ENCODE results near the gene FEM1B.

Gene FEM1B

GRCh38 chr15:68262514-68263356 is 14.8 kb upstream of the FEM1B start:
- Histone ChIP-seq H3K4me1 (ENCODE audit: insufficient read depth, low read length) (peaks cover 35% of the 10 kb centered on the region; the same call in 1 of the 2 replicates), H3K36me3 (ENCODE audit: insufficient read depth, low read depth, low read length) (no peaks in the 10 kb centered on the region), H3K9ac (ENCODE audit: low read depth, low read length) (peak overlapping the region; percentile 63; the same call in 1 of the 2 replicates), H3K27ac (ENCODE audit: low read length) (peak overlapping the region; percentile 7), H3K9me3 (ENCODE audit: insufficient read depth, low read depth, low read length) (no peaks in the 10 kb centered on the region), H3K4me3 (ENCODE audit: low read length) (0 out of 2 replicates have a peak overlapping the region, but pooled peaks have one; percentile 36), H3K27me3 (ENCODE audit: insufficient read depth, low read length) (no peaks in the 10 kb centered on the region)

DNA sequence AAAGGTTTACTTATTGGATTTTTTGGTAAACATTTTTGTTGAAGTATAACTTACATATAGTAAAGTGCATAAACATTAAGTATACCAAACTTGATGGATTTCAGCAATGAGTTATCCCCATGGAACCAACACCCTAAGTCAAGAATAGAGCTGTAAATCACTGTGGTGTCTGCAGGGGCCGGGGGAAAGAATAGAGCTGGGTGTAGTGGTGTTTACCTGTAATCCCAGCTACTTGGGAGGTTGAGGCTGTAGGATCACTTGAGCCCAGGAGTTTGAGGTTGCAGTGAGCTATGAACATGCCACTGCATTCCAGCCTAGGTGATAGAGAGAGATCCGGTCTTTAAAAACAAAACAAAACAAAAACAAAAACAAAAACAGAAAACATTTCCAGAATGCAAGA is 13.3 kb upstream of the FEM1B start:
- Histone ChIP-seq H3K4me3 (ENCODE audit: low read length) (peak overlapping the region; percentile 43), H3K9me3 (ENCODE audit: insufficient read depth, low read depth, low read length) (no peaks in the 10 kb centered on the region), H3K9ac (ENCODE audit: low read depth, low read length) (peak overlapping the region; percentile 27; the same call in 1 of the 2 replicates), H3K4me1 (ENCODE audit: insufficient read depth, low read length) (peaks cover 33% of the 10 kb centered on the region; the same call in 1 of the 2 replicates), H3K36me3 (ENCODE audit: insufficient read depth, low read depth, low read length) (no peaks in the 10 kb centered on the region), H3K27me3 (ENCODE audit: insufficient read depth, low read length) (no peaks in the 10 kb centered on the region), H3K27ac (ENCODE audit: low read length) (peak overlapping the region; percentile 13)

DNA sequence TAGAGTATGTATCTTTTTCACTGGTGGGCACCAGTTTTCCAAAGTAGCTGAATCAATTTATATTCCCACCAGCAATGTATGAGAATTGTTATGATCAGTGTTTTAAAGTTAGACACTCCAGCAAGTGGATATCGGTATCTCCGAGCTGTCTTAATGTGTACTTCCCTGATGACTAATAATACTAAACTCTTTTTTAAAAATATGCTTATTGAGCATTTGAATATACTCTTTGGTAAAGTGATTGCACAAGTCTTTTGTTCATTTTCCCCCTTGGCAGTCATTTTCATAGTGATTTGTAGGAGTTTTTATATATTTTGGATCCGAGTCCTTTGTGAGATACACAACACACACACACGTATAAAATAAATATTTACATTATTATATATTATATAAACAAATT is 12.5 kb upstream of the FEM1B start:
- Histone ChIP-seq H3K4me1 (ENCODE audit: insufficient read depth, low read length) (peaks cover 33% of the 10 kb centered on the region; the same call in 1 of the 2 replicates), H3K27ac (ENCODE audit: low read length) (no peak overlapping the region), H3K9ac (ENCODE audit: low read depth, low read length) (peak overlapping the region; percentile 27; the same call in 1 of the 2 replicates), H3K4me3 (ENCODE audit: low read length) (peak overlapping the region; percentile 43; the same call in 1 of the 2 replicates), H3K9me3 (ENCODE audit: insufficient read depth, low read depth, low read length) (no peaks in the 10 kb centered on the region), H3K27me3 (ENCODE audit: insufficient read depth, low read length) (no peaks in the 10 kb centered on the region), H3K36me3 (ENCODE audit: insufficient read depth, low read depth, low read length) (no peaks in the 10 kb centered on the region)

- Histone ChIP-seq H3K4me3 (ENCODE audit: low read length) (peak overlapping the region; percentile 1; the same call in 1 of the 2 replicates), H3K4me1 (ENCODE audit: insufficient read depth, low read length) (peaks cover 33% of the 10 kb centered on the region; the same call in 1 of the 2 replicates), H3K36me3 (ENCODE audit: insufficient read depth, low read depth, low read length) (no peaks in the 10 kb centered on the region), H3K27me3 (ENCODE audit: insufficient read depth, low read length) (no peaks in the 10 kb centered on the region), H3K27ac (ENCODE audit: low read length) (no peak overlapping the region), H3K9me3 (ENCODE audit: insufficient read depth, low read depth, low read length) (no peaks in the 10 kb centered on the region), H3K9ac (ENCODE audit: low read depth, low read length) (peak overlapping the region; percentile 3; the same call in 1 of the 2 replicates)
These were observed 11.9 kb upstream of the FEM1B start for GRCh38 chr15:68265674-68266073.

- Histone ChIP-seq H3K4me1 (ENCODE audit: insufficient read depth, low read length) (peaks cover 41% of the 10 kb centered on the region; the same call in 1 of the 2 replicates), H3K36me3 (ENCODE audit: insufficient read depth, low read depth, low read length) (no peaks in the 10 kb centered on the region), H3K4me3 (ENCODE audit: low read length) (no peak overlapping the region), H3K9me3 (ENCODE audit: insufficient read depth, low read depth, low read length) (no peaks in the 10 kb centered on the region), H3K9ac (ENCODE audit: low read depth, low read length) (no peak overlapping the region), H3K27me3 (ENCODE audit: insufficient read depth, low read length) (no peaks in the 10 kb centered on the region), H3K27ac (ENCODE audit: low read length) (no peak overlapping the region)
These were observed 9.1 kb upstream of the FEM1B start for GRCh38 chr15:68268405-68268804.

DNA sequence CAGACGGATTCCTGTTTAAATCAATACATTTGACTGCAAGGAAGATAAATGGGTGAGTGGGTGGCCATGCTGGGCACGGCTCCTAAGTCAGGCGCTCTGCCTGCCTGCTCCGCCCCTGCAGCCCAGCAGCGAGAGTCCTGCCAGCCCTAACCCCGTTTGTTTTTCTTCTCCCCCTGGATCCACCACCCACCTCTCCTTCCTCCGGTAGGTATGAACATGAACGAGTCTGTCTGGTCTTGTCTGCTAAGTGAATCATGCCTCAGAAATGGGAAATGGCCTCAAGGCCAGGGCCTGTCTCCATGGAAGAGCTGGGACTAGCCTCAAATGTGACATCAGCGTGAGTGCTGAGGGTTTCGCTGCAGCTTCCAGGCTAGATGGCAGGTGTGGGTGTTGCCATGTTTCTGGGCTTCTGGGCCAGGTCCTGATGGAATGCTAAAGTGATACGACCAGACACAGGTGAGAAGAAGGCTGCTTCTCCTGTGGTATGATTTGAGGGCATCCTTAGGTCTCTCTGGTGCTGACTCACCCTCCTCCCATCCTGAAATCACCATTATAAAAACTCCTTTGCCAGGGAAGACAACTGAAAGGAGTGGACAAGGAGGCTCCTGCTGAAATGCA is 5.6 kb upstream of the FEM1B start:
- H3K36me3 ChIP-seq (ENCODE audit: insufficient read depth, low read depth, low read length) = no peaks in the 10 kb centered on the region
- H3K9me3 ChIP-seq (ENCODE audit: insufficient read depth, low read depth, low read length) = no peaks in the 10 kb centered on the region
- H3K4me3 ChIP-seq (ENCODE audit: low read length) = peak overlapping the region; percentile 31; the same call in 1 of the 2 replicates
- H3K27ac ChIP-seq (ENCODE audit: low read length) = no peak overlapping the region
- H3K27me3 ChIP-seq (ENCODE audit: insufficient read depth, low read length) = no peaks in the 10 kb centered on the region
- H3K4me1 ChIP-seq (ENCODE audit: insufficient read depth, low read length) = peaks cover 21% of the 10 kb centered on the region; the same call in 1 of the 2 replicates
- H3K9ac ChIP-seq (ENCODE audit: low read depth, low read length) = peak overlapping the region; percentile 57; the same call in 1 of the 2 replicates

- Histone ChIP-seq H3K9ac (ENCODE audit: low read depth, low read length) (no peak overlapping the region), H3K4me1 (ENCODE audit: insufficient read depth, low read length) (peaks cover 21% of the 10 kb centered on the region; the same call in 1 of the 2 replicates)
These were observed 4.7 kb upstream of the FEM1B start for GRCh38 chr15:68272721-68273271.

DNA sequence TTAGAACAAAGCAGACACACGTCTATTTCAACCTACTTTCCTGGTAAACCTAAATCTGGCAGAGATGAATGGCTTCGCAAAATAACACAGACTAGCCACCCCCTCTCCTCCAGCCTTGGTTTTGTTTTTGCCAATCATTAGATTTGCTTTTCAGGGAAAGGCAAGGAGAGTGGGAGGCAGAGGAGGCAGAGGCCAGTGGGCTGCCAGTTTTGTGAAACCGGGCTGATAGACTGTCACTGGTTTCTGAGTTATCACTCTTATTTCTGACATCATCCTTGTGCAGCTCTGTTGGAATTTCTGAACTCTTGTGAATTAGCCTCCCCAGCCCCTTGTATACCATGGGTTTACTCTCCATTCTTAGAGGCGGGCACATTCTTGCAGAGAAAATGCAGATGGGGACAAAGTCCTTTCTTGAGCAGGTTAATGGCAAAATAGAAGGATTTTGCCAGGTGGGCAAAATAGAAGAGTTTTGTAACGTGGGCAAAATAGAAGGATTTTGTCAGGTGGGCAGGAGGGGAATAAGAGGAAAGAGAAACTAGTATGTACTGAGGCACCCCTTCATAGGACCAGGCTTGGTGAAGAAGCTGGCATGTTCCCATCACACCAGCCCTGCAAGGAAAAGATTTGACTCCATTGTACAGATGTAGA is 3.2 kb upstream of the FEM1B start:
- Histone ChIP-seq H3K27me3 (ENCODE audit: insufficient read depth, low read length) (no peaks in the 10 kb centered on the region), H3K4me3 (ENCODE audit: low read length) (no peak overlapping the region), H3K9me3 (ENCODE audit: insufficient read depth, low read depth, low read length) (no peaks in the 10 kb centered on the region), H3K27ac (ENCODE audit: low read length) (no peak overlapping the region), H3K4me1 (ENCODE audit: insufficient read depth, low read length) (peaks cover 24% of the 10 kb centered on the region), H3K36me3 (ENCODE audit: insufficient read depth, low read depth, low read length) (no peaks in the 10 kb centered on the region), H3K9ac (ENCODE audit: low read depth, low read length) (no peak overlapping the region)

More at GRCh38 chr15:68272721-68273271, 4.7 kb upstream of the FEM1B start:
- Histone ChIP-seq H3K27ac (ENCODE audit: low read length) (no peak overlapping the region), H3K36me3 (ENCODE audit: insufficient read depth, low read depth, low read length) (no peaks in the 10 kb centered on the region), H3K4me3 (ENCODE audit: low read length) (no peak overlapping the region), H3K9me3 (ENCODE audit: insufficient read depth, low read depth, low read length) (no peaks in the 10 kb centered on the region), H3K27me3 (ENCODE audit: insufficient read depth, low read length) (no peaks in the 10 kb centered on the region)

DNA sequence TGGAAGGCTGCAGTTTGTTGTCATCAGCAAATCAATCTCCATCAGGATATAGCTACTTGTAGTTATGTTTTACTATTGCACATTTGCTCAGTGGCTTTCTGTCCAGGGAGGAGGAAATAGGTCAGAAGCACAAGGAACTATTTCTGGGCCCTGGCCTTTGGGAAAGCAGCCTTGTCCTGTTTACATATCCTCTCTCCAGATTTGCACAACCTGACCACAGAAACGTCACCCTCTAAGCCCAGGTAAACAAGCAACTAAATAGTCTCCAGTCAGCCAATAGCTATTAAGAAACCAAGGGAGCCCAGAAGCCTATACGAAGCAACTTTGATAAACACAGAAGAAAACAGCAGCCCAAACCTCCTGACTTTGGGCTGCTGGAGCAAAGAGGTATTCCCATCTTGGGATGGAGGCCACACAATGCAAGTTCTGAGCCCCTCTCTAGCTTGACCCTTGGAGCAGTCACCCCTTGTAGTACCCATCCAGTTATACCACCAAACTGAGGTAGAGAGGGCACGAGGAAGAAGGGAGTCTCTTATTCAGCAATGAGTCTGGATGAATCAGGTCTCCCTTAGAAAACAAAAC is 2.3 kb upstream of the FEM1B start:
- H3K27ac ChIP-seq (ENCODE audit: low read length) = no peak overlapping the region
- H3K4me3 ChIP-seq (ENCODE audit: low read length) = no peak overlapping the region

GRCh38 chr15:68276668-68277067 is 877 bp upstream of the FEM1B start:
- no peaks in the 10 kb centered on the region for H3K27me3 ChIP-seq (ENCODE audit: insufficient read depth, low read length)
- H3K36me3 ChIP-seq (ENCODE audit: insufficient read depth, low read depth, low read length) = peaks cover 2% of the 10 kb centered on the region; the same call in 1 of the 2 replicates
- H3K9me3 ChIP-seq (ENCODE audit: insufficient read depth, low read depth, low read length) = no peaks in the 10 kb centered on the region
- H3K27ac ChIP-seq (ENCODE audit: low read length) = peak overlapping the region; percentile 97
- peak overlapping the region; percentile 98 for H3K4me3 ChIP-seq (ENCODE audit: low read length)
- peaks cover 35% of the 10 kb centered on the region for H3K4me1 ChIP-seq (ENCODE audit: insufficient read depth, low read length)
- peak overlapping the region; percentile 97 for H3K9ac ChIP-seq (ENCODE audit: low read depth, low read length)

More for the DNA sequence above, 2.3 kb upstream of the FEM1B start:
- H3K9ac ChIP-seq (ENCODE audit: low read depth, low read length) = no peak overlapping the region
- H3K36me3 ChIP-seq (ENCODE audit: insufficient read depth, low read depth, low read length) = peaks cover 2% of the 10 kb centered on the region; the same call in 1 of the 2 replicates
- H3K9me3 ChIP-seq (ENCODE audit: insufficient read depth, low read depth, low read length) = no peaks in the 10 kb centered on the region
- no peaks in the 10 kb centered on the region for H3K27me3 ChIP-seq (ENCODE audit: insufficient read depth, low read length)
- H3K4me1 ChIP-seq (ENCODE audit: insufficient read depth, low read length) = peaks cover 33% of the 10 kb centered on the region
